Measurements from ENCODE around the gene ZNF223.

Gene ZNF223

DNA sequence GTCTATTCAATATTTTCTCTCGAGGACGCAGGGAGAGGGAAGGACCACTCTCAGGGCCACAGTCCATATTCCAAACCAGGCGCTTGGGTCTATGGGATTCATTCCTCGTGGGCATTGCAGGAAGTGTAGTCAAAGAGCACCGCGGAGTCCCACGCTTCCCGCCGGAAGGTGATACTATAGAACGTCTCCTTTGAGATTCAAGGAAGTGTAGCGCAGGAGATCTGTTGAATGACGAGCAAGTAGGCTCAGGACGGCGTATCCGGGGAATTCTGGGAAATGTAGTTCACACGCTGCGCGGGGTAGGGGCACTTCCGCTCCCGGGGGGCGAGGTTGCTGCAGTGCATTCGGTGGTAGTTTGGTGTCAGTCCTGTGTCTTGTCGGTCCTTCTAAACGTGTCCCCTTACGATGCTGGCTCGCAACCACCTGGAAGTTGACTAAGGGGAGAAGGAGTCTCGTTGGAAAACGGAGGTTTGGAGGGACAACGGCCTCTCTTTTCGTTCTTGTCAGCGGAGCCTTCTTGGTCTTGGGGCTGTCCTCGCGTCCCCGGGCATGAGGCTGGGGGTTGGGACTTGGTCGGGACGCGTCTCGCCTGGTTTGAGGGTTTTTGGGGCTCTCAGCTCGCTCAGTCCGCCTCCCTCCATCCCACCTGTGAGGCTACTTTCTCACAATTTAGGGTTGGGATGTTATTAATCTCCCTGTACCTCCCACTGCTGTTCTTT, 20.1 kb downstream of the ZNF223 start, which contains the start of gene ZNF284:
TSS of gene ZNF284 (plus strand) at position 336 of the 719 bp plus-strand sequence. CDS start 4,231 bp downstream, outside the sequence.
- DNase-seq (ENCODE audit: low read depth), result peak; percentile 80

DNA sequence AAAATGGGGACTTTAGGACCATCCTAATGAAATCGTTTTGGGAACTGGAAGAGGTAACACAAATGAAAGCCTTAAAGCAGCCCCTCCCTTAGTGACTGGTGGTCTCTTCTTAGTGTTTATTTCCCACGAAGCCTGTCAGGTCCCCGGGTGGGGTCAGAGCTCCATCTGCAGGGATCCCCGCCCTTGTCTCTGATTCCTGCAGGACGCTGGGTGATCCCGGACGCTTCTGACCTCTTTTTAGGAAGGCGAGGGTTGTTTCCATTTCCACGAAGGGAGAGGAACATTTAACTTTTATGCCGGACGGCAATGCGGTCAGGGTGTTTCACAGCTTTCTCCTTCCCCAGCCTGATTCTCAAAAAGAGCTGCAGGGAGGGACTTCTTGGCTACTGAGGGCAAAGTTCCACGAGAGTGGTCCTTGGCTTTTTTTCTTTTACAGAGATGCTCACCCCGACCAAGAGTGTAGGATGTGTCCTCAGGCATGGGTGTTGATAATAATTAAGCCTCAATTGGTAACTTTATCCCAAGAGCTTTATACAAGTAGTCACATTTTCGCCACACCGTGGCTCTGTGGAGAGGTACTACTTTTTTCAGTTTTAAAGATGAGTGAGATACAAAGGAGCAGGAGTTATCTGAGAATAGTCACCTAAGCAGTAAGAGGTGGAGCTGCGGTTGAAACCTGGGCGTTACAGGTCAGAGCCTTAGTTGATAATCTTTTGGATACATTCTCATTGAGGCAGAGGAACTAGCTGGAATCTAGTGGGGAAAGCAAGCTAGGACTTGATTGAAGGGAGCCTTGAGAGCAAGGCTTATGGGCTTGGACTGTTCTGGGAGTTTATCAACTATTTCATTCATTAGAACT, 20.9 kb downstream of the ZNF223 start:
- no peak for DNase-seq (ENCODE audit: low read depth)

DNA sequence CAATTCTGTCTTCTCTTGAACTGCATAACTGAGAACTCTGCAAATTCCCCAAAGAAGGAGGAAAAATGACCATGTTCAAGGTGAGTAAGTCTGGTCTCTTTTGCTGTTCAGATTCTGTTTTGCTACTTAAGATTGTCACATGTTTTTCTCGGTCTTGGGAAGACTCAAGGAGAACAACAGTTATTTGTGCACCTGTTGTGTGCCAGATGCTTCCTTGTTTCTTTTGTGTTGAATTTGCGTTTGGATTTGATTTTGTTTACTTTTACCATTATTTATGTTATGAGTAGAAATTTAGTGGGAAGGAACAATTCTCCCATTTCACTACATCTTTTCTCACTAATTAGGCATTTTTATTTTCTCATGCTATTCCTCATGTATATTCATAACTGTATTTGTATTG, 24.5 kb downstream of the ZNF223 start:
- DNase-seq (ENCODE audit: low read depth), result no peak

DNA sequence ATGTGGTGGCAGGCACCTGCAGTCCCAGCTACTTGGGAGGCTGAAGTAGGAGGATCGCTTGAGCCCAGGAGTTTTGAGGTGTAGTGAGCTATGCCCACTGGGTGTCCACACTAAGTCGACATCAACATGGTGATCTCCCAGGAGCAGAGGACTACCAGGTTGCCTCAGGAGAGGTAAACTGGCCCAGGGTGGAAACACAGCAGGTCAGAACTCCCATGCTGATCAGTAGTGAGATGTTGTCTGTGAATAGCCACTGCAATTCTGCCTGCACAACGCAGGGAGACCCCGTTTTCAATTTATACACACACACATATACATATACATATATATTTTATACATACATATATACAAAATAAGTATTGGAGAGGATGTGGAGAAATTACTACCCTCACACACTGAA, 40.3 kb downstream of the ZNF223 start:
- DNase-seq (ENCODE audit: low read depth), result no peak

DNA sequence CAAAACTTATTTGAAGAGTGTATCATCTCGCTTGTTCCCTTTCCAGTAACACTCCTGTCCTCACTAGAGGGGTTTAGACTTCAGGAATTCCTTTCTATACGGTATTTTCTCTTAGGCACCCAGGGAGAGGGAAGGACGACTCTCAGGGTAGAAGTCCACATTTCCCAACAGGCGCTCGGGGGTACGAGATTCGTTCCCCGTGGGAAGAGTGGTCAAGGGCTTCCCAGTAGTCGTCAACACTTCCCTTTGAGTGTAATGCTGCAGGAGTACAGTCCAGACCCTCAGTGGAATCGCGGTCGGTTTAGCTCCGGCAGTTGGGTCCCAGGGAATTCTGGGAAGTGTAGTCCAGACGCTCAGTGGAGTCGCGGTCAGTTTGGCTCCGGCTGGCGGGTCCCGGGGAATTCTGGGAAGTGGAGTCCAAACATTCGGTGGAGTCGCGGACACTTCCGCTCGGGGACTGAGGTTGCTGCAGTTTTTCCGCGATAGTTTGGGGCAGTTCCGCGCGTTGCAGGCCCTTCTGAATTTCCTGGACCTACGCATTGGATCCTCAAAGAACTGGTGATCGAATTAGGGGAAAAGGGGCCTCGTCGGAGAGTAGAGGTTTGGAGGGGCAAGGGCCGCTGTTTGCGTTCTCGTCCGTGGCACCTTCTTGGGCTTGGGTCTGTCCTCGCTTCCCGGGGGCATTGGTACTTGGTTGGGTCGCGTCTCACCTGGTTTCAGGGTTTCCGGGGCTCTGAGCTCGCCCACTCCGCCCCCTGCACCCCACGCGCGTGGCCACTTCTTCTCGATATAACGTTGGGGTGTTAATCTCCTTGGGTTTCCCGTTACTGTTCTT, 42.3 kb downstream of the ZNF223 start, which contains the start of gene ZNF224:
TSS of gene ZNF224 (plus strand) at position 431 of the 835 bp plus-strand sequence. CDS start 3,513 bp downstream, outside the sequence.
- peak; percentile 88 for DNase-seq (ENCODE audit: low read depth)

DNA sequence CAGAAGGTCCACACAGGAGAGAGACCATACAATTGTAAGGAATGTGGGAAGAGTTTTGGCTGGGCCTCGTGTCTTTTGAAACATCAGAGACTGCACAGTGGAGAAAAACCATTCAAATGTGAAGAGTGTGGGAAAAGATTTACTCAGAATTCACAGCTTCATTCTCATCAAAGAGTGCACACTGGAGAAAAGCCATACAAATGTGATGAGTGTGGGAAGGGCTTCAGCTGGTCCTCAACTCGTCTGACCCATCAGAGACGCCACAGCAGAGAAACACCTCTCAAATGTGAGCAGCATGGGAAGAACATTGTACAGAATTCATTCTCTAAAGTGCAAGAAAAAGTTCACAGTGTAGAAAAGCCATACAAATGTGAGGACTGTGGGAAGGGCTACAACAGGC, 55.9 kb downstream of the ZNF223 start:
- DNase-seq (ENCODE audit: low read depth), result no peak

DNA sequence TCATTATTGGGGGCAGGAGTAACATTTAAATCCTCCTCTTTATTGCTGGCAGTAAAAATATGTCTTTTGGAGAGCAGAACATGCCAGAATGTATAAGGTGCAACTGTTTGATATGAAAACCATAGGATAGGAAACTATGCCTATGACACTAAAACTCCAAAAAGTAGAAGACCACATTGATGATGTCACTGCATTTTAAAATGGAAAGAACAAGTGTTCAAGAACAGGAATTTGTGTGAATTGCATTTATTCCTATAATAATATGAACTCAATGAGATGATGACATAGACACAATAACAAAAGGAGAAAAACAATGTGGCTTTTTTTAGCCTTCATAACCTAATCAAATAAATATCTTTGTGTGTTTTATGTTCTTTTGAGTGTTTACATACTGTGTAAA, 57.6 kb downstream of the ZNF223 start:
- no peak for DNase-seq (ENCODE audit: low read depth)

DNA sequence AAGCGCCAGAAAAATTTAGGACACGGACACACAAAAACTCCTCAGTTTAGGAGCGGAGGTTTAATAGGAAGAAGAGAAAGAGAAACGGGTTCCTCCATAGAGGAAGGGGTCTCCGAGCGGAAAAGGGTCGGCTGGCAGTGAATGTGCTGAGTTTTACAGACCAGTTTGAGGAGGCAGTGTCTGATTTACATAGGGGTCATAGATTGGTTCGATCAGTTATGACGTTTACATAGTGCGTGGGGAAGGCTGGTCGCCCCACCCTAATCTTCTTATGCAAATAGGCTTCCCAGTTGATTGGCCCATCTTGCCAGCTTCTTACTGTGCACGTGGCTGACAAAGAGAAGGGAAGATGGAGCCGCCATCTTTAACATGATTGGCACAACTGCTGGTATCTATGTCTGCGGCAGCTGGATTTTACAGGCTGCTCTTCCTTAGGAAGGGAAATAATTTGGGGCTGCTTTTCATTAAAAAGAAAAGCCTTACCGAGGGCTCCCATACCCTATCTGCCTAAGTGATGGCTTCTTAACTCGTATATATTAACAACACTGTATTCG, 60.2 kb downstream of the ZNF223 start:
- DNase-seq (ENCODE audit: low read depth), result no peak

DNA sequence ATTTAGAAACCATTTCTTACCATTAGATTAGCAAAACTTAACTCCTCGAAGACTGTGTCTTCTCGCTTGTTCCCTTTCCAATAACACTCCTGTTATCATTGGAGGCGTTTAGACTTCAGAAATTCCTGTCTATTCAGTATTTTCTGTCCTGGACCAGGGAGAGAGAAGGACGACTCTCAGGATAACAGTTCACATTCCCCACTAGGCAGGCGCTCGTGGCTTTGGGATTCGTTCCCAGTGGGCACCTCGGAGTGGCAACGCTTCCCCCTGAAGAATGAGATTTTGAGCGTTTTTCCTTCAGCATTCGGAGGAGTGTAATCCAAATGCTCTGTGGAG, 60.9 kb downstream of the ZNF223 start:
- DNase-seq (ENCODE audit: low read depth), result no peak

DNA sequence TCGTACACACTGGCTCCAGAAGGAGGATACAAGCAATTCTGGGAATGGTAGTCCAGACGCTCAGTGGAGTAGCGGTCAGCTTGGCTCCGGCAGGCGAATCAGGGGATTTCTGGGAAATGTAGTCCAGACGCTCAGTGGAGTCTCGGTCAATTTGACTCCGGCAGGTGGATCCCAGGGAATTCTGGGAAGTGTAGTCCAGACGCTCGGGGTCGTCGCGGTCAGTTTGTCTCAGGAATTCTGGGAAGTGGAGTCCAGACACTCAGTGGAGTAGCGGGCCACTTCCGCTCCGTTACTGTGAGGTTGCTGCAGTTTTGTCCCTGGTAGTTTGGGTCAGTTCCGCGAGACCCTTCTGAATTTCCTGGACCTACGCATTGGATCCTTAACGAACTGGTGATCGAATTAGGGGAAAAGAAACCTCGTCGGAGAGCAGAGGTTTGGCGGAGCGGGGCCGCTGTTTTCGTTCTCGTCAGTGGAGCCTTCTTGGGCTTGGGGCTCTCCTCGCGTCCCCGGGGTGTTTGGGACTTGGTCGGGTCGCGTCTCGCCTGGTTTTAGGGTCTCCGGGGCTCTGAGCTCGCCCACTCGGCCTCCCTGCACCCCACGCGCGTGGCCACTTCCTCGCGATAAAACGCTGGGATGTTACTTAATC, 61.4 kb downstream of the ZNF223 start, which contains the start of gene ZNF225:
TSS of gene ZNF225 (plus strand) at position 262 of the 646 bp plus-strand sequence. CDS start 2,429 bp downstream, outside the sequence.
- peak; percentile 99 for DNase-seq (ENCODE audit: low read depth)

DNA sequence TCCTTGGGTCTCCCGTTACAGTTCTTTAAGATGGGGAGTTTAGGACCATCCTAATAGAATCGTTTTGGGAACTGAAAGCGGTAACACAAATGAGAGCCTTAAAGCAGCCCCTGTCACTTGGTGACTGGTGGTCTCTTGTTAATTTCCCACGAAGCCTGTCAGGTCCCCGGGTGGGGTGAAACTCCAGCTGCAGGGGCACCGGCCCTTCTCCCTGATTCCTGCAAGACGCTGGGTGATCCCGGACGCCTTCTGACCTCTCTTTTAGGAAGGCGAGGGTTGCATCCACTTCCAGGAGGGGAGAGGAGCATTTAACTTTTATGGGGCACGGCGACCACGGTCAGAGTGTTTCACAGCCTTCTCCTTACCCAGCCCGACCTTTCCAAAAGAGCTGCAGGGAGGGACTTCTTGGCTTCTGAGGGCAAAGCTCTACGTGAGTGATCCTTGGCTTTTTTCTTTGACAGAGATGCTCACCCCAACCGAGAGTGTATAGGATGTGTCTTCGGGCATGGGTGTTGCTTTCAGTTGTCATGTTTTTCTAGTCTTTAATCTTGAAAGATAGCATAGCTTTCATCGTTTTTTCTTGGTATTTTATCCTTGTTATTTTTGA, 62.1 kb downstream of the ZNF223 start:
- DNase-seq (ENCODE audit: low read depth), result no peak

All from HS-27A (cell line).